Naive thymus-derived CD4-positive, alpha-beta T cell (primary cell): ENCODE results near the gene ELP4. TPM values are rescaled to one million over a fixed set of nuclear protein-coding genes. Genes with fewer than 3 reads are reported as not detected.

Experiments
- ATAC-seq: fragments of 150-1000 bp; cut with Tn5 transposase; 2 replicates; pipeline ENCODE4 v1.10.0; 2021; ENCODE audit warnings: mild to moderate bottlenecking, moderate library complexity
- CTCF ChIA-PET: fragments of 350-600 bp; sonication (Branson Sonifier 250); formaldehyde crosslinking; loops from one replicate; lab custom pipeline; 2021; ENCODE audit warnings: antibody characterized with exemption; lab: Charles Lee
- POLR2A ChIA-PET: fragments of 350-600 bp; sonication (Branson Sonifier 250); formaldehyde crosslinking; loops from one replicate; lab custom pipeline; 2021; ENCODE audit warnings: antibody characterized with exemption, inconsistent platforms; lab: Charles Lee
- DNase-seq, 9 donors: peaks; one replicate each; pipeline versions ENCODE4 v3.0.0 to v3.0.0-alpha.2; 2020 to 2022; ENCODE audit warnings: mixed read lengths in 1 of 9
- H3K27ac ChIP-seq: one replicate; pipeline ENCODE4 v1.7.0; 2013; ENCODE audit warnings: mild to moderate bottlenecking, low read depth, low read length, moderate library complexity
- H3K27me3 ChIP-seq, 2 donors: one replicate each; pipeline ENCODE4 v1.7.0; 2013; ENCODE audit warnings: low read length in 2 of 2, mild to moderate bottlenecking in 2 of 2, moderate library complexity in 2 of 2; ENCODE audit not compliant: control insufficient read depth in 2 of 2, insufficient read depth in 2 of 2
- H3K36me3 ChIP-seq, 3 experiments: 1 replicate in 2 of 3; 2 replicates in 1 of 3; pipeline ENCODE4 v1.7.0; 2013; ENCODE audit warnings: low read length in 3 of 3, mild to moderate bottlenecking in 3 of 3, moderate library complexity in 1 of 3; ENCODE audit not compliant: insufficient read depth in 3 of 3, control insufficient read depth in 2 of 3
- H3K4me1 ChIP-seq, 2 donors: one replicate each; pipeline ENCODE4 v1.7.0; 2013; ENCODE audit warnings: low read length in 2 of 2, mild to moderate bottlenecking in 2 of 2, moderate library complexity in 1 of 2; ENCODE audit not compliant: control insufficient read depth in 2 of 2, insufficient read depth in 2 of 2
- H3K4me3 ChIP-seq: 2 replicates; pipeline ENCODE4 v1.7.0; 2013; ENCODE audit warnings: mild to moderate bottlenecking, low read length
- H3K9me3 ChIP-seq, 3 experiments: 1 replicate in 2 of 3; 2 replicates in 1 of 3; pipeline ENCODE4 v1.7.0; 2013; ENCODE audit warnings: low read length in 3 of 3; ENCODE audit not compliant: control insufficient read depth in 2 of 3
- H3K27ac Mint-ChIP-seq, 9 donors: one replicate each; pipeline ENCODE4 v1.8.0; 2020 to 2022; ENCODE audit warnings: mixed read lengths in 9 of 9, mild to moderate bottlenecking in 8 of 9, moderate library complexity in 5 of 9, inconsistent platforms in 2 of 9
- H3K27me3 Mint-ChIP-seq, 5 donors: one replicate each; pipeline ENCODE4 v1.8.0; 2021 to 2022; ENCODE audit warnings: mixed read lengths in 5 of 5, mild to moderate bottlenecking in 1 of 5
- H3K36me3 Mint-ChIP-seq, 5 donors: one replicate each; pipeline ENCODE4 v1.8.0; 2020 to 2022; ENCODE audit warnings: mixed read lengths in 5 of 5, mild to moderate bottlenecking in 3 of 5, inconsistent platforms in 1 of 5
- H3K4me1 Mint-ChIP-seq, 7 donors: one replicate each; pipeline ENCODE4 v1.8.0; 2020 to 2022; ENCODE audit warnings: mixed read lengths in 7 of 7, mild to moderate bottlenecking in 3 of 7, inconsistent platforms in 1 of 7
- H3K4me3 Mint-ChIP-seq, 10 donors: one replicate each; pipeline ENCODE4 v1.8.0; 2020 to 2022; ENCODE audit warnings: mild to moderate bottlenecking in 10 of 10, mixed read lengths in 10 of 10, moderate library complexity in 6 of 10, inconsistent platforms in 2 of 10
- H3K9me3 Mint-ChIP-seq, 11 donors: one replicate each; pipeline ENCODE4 v1.8.0; 2020 to 2022; ENCODE audit warnings: mixed read lengths in 11 of 11, mild to moderate bottlenecking in 4 of 11, inconsistent platforms in 1 of 11, moderate library complexity in 1 of 11
- intact Hi-C, 2 donors: fragments of 100-400 bp; cut with micrococcal nuclease; formaldehyde crosslinking; loops; one replicate each; pipeline ENCODE4 v1.15.1; 2023
- polyA plus RNA-seq, 2 donors: library from polyadenylated mRNA; unstranded; fragments of 300-500 nt; fragmentation: Illumina TruSeq; gene quantifications; one replicate each; pipeline ENCODE4 v1.2.3, GENCODE V29; 2021
- total RNA-seq, 6 experiments: library from RNA in 5 of 6; stranded (reverse) in 5 of 6; gene quantifications; 1 replicate in 5 of 6; 2 replicates in 1 of 6; pipeline ENCODE4 v1.2.3 and lab custom pipeline; 2021 to 2026

Gene ELP4
- total and polyA plus RNA-seq, 7 experiments from 2014 or later: 16.8 to 23.5 (median 21.2) TPM

DNA sequence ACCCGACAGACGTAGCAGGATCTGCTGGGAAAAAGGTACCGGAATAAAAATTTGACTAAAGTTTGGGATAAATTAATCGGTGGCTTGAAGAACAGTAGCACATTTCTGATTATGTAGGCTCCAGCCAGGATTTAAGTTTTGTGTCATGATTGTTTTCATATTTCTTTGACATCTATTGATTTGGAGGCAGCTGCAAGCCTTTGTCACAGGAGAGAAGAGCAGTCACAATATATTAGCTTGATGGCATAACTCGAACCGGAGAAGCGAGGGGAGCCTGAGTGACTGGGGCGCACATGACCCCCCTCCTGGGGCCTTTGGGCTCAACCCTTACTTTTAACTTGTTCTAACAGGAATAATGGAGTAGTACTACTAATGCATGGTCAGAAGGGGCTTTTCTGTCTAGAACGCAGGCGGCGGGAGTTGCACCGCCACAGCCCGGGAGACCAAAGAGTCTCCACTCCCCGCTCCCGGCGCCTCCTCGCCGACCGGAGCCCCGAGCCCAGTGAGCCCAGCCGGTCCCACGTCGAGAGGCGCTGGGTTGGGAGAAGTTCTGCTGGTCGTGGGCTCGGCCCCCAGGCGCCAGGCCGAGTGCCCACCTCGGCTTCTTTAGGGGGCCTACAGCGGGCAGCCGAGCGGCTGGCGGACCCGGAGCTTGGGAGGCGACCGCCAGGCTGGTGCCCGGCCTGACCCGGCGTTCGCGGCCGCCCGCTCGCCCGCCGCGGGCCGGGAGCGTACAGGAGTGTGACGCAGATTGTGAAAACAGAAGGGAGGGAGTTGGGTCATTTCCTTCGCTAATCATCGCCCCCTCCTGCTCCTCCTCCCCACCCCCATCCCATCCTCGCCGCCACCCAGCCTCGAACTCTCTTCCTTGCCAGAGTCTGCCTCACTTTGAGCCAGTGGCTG, 317.2 kb downstream of the ELP4 start:
- Histone ChIP-seq H3K36me3 (no peaks in the 10 kb centered on the region), H3K9me3 (peaks cover 0 to 3% (median 0%) of the 10 kb centered on the region in 3 experiments), H3K4me1 (no peaks in the 10 kb centered on the region), H3K4me3 (no peak overlapping the region), H3K27me3 (peaks cover 11 to 40% of the 10 kb centered on the region in 2 donors), H3K27ac (no peak overlapping the region)
- Mint-ChIP-seq H3K4me3 (peak overlapping the region in 7 of 10 donors; percentile 10 to 66 (median 51)), H3K36me3 (peaks cover 0 to 9% (median 3%) of the 10 kb centered on the region in 5 donors), H3K27ac (peak overlapping the region in 1 of 9 donors; percentile 77), H3K27me3 (peaks cover 77 to 79% (median 78%) of the 10 kb centered on the region in 5 donors), H3K4me1 (peaks cover 3 to 30% (median 21%) of the 10 kb centered on the region in 7 donors), H3K9me3 (peaks cover 0 to 26% (median 5%) of the 10 kb centered on the region in 11 donors)
- intact Hi-C loops: loop anchor here in 1 of 2 donors (2.0 to 5.0 kb wide), 2 partner anchors 14 to 611 kb away; partner anchors contain the start of gene WT1
- ATAC-seq (no peak), DNase-seq (no peak)
- ChIA-PET CTCF (interaction anchor here (0.5 kb wide), 1 partner anchor 467 kb away, joined by 4 read pairs; no protein-coding TSS in a partner anchor), POLR2A (no interaction called here)

DNA sequence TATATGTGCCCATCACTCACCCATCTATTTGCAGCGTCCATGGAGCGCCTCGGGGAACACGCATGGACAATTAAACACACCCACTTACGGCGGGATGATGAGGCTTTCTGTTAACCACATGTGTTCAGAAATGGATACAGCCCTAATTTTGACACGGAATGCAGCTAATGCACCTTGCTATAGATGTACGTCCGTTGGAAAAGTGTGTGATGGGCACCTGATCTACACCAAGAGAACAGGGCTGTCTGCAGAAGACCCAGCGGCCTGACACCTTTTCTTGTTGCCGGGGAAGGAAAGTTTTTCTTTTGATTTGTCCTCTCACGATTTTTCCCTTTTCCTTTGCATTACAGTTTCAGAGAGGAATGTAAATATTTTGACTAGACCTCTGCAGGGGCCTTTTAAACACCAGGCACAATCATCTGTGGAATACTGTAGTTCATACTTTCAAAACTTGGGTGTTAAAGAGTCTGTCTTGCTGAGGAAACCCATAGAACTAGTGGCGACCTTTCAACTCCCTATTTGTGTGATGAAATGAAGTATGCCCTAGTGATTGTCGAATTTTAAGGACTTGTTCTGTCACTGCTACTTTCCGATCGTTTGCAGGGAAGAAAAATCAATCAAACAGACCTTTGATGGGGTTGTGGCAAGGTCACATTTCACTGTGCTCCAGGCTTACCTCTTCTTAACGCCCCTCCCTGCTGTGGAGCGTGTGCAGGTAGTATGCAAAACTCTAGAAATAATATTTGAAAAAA, 318.1 kb downstream of the ELP4 start:
- H3K36me3 ChIP-seq: no peaks in the 10 kb centered on the region
- intact Hi-C loops: loop anchor here in 1 of 2 donors (2.0 to 5.0 kb wide), 2 partner anchors 15 to 610 kb away; partner anchors contain the start of gene WT1
- no peak for ATAC-seq
- ChIA-PET POLR2A (no interaction called here), CTCF (no interaction called here)
- H3K4me1 ChIP-seq: no peaks in the 10 kb centered on the region
- peaks cover 69 to 72% (median 70%) of the 10 kb centered on the region in 5 donors for H3K27me3 Mint-ChIP-seq
- H3K27me3 ChIP-seq: peaks cover 11 to 36% of the 10 kb centered on the region in 2 donors
- H3K9me3 Mint-ChIP-seq: peaks cover 0 to 21% (median 2%) of the 10 kb centered on the region in 11 donors
- no peak overlapping the region for H3K27ac ChIP-seq
- no peak overlapping the region for H3K4me3 ChIP-seq
- H3K9me3 ChIP-seq: peaks cover 0 to 3% (median 0%) of the 10 kb centered on the region in 3 experiments
- H3K4me3 Mint-ChIP-seq: peak overlapping the region in 6 of 10 donors; percentile 6 to 66 (median 44)
- DNase-seq: no peak
- peak overlapping the region in 1 of 9 donors; percentile 77 for H3K27ac Mint-ChIP-seq
- peaks cover 0 to 5% (median 1%) of the 10 kb centered on the region in 5 donors for H3K36me3 Mint-ChIP-seq
- H3K4me1 Mint-ChIP-seq: peaks cover 3 to 30% (median 21%) of the 10 kb centered on the region in 7 donors

DNA sequence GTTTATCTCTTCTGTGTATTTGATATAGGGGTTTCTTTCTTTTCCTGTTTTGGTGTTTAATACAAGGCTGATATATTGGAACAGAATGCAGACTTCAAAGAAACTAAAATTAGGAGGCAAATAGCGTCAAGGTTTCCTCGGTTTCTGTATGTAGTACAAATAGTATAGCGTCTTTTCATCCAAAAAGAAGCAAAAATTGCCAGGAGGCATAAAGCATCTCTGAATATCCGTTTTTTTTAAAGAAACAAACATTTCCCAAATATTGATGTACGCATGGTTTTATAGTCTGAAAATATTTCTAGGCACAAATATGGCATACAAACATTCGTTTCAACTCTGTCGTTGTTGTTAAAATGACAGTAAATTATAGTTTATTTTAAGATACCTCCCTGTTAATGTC, 318.6 kb downstream of the ELP4 start:
- H3K9me3 ChIP-seq: peaks cover 0 to 3% (median 0%) of the 10 kb centered on the region in 3 experiments
- Mint-ChIP-seq H3K27ac (peak overlapping the region in 1 of 9 donors; percentile 33), H3K4me1 (peaks cover 3 to 30% (median 21%) of the 10 kb centered on the region in 7 donors), H3K36me3 (peaks cover 0 to 5% (median 0%) of the 10 kb centered on the region in 5 donors), H3K9me3 (peaks cover 0 to 16% (median 2%) of the 10 kb centered on the region in 11 donors), H3K4me3 (peak overlapping the region in 3 of 10 donors; percentile 3 to 44 (median 44)), H3K27me3 (peaks cover 64 to 66% (median 64%) of the 10 kb centered on the region in 5 donors)
- DNase-seq: no peak
- H3K27me3 ChIP-seq: peaks cover 11 to 31% of the 10 kb centered on the region in 2 donors
- POLR2A ChIA-PET: no interaction called here
- ATAC-seq: no peak
- H3K4me3 ChIP-seq: no peak overlapping the region
- no peaks in the 10 kb centered on the region for H3K36me3 ChIP-seq
- no peak overlapping the region for H3K27ac ChIP-seq
- CTCF ChIA-PET: no interaction called here
- H3K4me1 ChIP-seq: no peaks in the 10 kb centered on the region
- intact Hi-C loops: loop anchor here in 1 of 2 donors (5.0 kb wide), 1 partner anchor 609 kb away; the partner anchor contains the start of gene WT1

DNA sequence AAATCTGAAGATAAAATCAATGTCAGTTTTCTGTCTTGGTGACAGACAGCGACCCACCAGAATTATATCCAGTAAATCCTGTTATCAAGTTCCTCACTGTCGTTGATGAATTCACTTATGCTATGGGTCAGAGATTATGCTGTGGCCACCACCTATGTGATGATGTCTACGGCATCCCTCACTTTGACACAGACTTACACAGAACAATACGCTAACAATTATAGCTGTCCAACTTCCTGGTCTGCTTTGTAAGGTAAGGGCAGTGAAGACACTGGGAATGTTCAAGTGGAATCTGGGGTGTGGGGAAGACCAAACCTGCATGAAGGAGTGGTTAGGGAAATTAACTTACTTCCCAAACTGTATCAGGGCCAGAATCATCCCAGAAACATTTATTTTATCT, 320.8 kb downstream of the ELP4 start:
- H3K27ac Mint-ChIP-seq: no peak overlapping the region
- H3K27me3 Mint-ChIP-seq: peaks cover 46 to 53% (median 51%) of the 10 kb centered on the region in 5 donors
- CTCF ChIA-PET: no interaction called here
- Histone ChIP-seq H3K27me3 (peaks cover 10 to 19% of the 10 kb centered on the region in 2 donors), H3K4me1 (no peaks in the 10 kb centered on the region), H3K36me3 (no peaks in the 10 kb centered on the region), H3K9me3 (no peaks in the 10 kb centered on the region), H3K27ac (no peak overlapping the region), H3K4me3 (no peak overlapping the region)
- H3K9me3 Mint-ChIP-seq: peaks cover 0 to 12% (median 0%) of the 10 kb centered on the region in 11 donors
- DNase-seq (no peak), ATAC-seq (no peak)
- peaks cover 3 to 22% (median 15%) of the 10 kb centered on the region in 7 donors for H3K4me1 Mint-ChIP-seq
- intact Hi-C loops: loop anchor here in 1 of 2 donors (5.0 kb wide), 1 partner anchor 127 kb away; no protein-coding TSS in a partner anchor
- peaks cover 0 to 5% (median 0%) of the 10 kb centered on the region in 5 donors for H3K36me3 Mint-ChIP-seq
- POLR2A ChIA-PET: no interaction called here
- no peak overlapping the region for H3K4me3 Mint-ChIP-seq

DNA sequence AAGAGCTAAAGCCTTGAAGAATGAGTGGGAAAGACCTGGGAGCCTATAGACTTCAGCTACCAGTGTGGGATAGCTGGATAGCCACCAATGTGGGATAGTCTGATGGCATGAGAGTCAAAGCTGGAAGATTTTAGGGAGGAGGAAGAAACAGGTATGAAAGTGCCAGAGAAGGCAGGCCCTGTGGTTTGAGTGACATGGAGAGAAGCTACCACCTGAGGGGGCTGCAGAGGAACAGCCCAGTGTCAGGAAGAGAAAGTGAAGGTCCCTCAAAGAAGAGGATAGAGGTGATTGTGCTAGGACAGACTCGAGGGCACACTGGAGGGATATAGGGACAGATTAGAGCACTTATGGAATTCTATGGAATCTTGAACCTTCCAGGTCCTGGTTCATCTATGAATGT, 324.7 kb downstream of the ELP4 start:
- H3K9me3 ChIP-seq: no peaks in the 10 kb centered on the region
- CTCF ChIA-PET: no interaction called here
- H3K4me3 ChIP-seq: no peak overlapping the region
- H3K27me3 Mint-ChIP-seq: peaks cover 29 to 39% (median 36%) of the 10 kb centered on the region in 5 donors
- H3K4me3 Mint-ChIP-seq: no peak overlapping the region
- DNase-seq (no peak), ATAC-seq (no peak)
- H3K27me3 ChIP-seq: peaks cover 0 to 2% of the 10 kb centered on the region in 2 donors
- H3K9me3 Mint-ChIP-seq: peaks cover 0 to under 1% (median 0%) of the 10 kb centered on the region in 11 donors
- intact Hi-C loops: loop anchor here in 1 of 2 donors (5.0 kb wide), 1 partner anchor 123 kb away; no protein-coding TSS in a partner anchor
- H3K27ac ChIP-seq: no peak overlapping the region
- no peaks in the 10 kb centered on the region for H3K4me1 Mint-ChIP-seq
- H3K36me3 Mint-ChIP-seq: no peaks in the 10 kb centered on the region
- POLR2A ChIA-PET: no interaction called here
- H3K27ac Mint-ChIP-seq: no peak overlapping the region
- H3K4me1 ChIP-seq: no peaks in the 10 kb centered on the region
- no peaks in the 10 kb centered on the region for H3K36me3 ChIP-seq
